EL (cell line): ENCODE measurements around the gene KRTAP19-6.
"Not testable (repeated sequence)": the region's sequence is repeated elsewhere in the genome, so short reads cannot be mapped to it uniquely, and the experiment has no call there.

Experiments
- DNase-seq: peaks from one replicate; pipeline ENCODE4 v3.0.0-alpha.2; 2016

The KRTAP19-6 gene, protein sequence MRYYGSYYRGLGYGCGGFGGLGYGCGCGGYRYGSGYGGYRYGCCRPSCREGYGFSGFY

GRCh38 chr21:30541764-30542163 lies at the start of gene KRTAP19-6:
KRTAP19-6 (minus strand) TSS chr21:30541864; CDS start chr21:30541833, 31 bp downstream.
- DNase-seq: no peak

DNA sequence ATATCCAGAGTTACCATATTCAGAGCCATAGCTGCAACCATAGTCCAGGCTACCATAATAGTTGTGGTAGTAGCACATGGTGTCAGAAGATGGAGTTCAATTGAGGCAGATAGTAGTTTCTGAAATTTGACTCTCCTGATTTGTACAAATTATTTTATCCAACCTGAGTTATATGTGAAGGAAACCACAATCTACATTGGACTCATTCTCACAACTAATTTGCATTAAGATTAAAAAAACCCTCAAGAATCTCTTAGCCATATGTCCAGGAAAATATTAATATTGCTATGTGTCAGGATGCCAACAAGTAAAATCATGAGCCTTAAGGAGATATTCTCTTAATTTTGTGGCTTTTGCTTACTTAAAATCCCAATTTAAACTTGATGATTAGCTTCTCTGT lies 48.6 kb upstream of the KRTAP19-6 start, which contains the start of gene KRTAP22-2:
Gene KRTAP22-2 (minus strand): TSS at position 101 of the 400 bp plus-strand sequence.
- DNase-seq: no peak

- no peak for DNase-seq
Observed at GRCh38 chr21:30582870-30583269, 41.2 kb upstream of the KRTAP19-6 start.

GRCh38 chr21:30580132-30580531 lies 38.5 kb upstream of the KRTAP19-6 start:
- no peak for DNase-seq

- DNase-seq: no peak
Observed at GRCh38 chr21:30579346-30579745, 37.7 kb upstream of the KRTAP19-6 start.

DNA sequence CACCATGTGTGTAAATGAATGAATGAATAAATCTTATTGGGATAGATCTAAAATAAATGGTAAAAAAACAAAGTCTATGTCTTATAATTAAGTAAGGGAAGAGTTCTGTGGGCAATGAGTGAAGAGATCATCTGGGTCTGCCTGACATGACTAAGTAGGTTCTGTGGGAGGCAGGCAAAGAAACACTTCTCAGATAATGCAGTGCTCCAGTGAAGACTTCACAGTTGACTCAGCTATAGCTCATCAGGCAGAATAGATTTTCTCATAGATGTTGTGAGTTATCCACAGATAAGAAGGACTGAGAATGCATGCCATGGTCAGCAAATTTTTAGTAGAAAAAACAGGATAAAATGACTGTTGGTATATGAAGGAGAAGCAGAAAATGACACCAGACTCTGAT lies 36.1 kb upstream of the KRTAP19-6 start:
- no peak for DNase-seq

- DNase-seq: no peak
Observed at GRCh38 chr21:30567617-30568016, 26.0 kb upstream of the KRTAP19-6 start.

GRCh38 chr21:30563630-30564029 lies 22.0 kb upstream of the KRTAP19-6 start:
- DNase-seq: no peak

GRCh38 chr21:30563072-30563471 lies 21.4 kb upstream of the KRTAP19-6 start:
- no peak for DNase-seq

DNA sequence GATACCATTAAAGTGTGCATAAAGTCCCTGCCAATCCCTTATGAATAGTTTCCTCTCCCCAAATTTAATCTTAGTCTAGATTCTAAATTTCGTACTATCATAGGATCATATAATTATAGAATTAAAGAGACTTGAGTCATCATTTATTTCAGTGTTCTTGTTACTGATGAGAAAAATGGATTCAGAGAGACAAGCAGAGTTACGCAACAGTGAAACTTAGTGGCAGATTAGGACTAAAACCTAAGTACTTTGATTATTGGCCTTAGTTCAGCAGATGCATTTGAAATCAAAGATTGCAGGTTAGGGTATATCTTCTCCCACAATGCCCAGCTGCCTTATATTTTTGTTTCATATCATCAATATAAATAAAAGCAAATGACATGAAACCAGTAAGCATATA lies 20.3 kb upstream of the KRTAP19-6 start:
- no peak for DNase-seq

DNA sequence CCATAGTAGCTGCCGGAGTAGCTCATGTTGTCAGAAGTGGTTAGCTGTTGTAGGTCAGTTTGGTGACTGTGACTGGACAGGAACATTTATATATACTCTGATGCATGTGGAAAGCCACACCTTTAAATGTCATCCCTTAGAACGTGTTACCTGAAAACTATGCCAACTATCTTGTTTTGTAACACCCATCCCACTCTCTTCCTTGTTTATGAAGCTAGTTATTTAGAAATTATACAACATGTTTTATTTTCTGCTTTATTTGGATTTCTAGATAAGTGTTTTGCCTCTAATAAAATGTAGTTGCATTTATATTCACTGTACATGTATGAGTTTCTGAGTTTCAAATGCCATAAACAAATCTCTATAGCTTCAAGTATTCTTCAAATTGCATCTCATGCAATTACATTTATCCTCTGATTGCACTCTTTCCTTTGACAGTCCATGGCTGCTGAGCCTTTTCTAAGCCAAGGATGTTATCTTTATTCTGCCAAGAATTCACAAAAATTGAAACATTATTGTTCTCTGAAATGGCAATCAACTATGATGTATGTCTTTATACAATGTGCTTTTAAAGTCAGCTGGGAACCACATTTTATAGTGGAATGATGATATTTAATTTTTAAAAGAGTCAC lies 19.7 kb upstream of the KRTAP19-6 start, which contains the start of gene KRTAP19-7:
Gene KRTAP19-7 (minus strand): TSS at position 51 of the 632 bp plus-strand sequence. CDS start 25 bp downstream, at position 26.
- DNase-seq: no peak

- no peak for DNase-seq
Observed at GRCh38 chr21:30555095-30555494, 13.4 kb upstream of the KRTAP19-6 start.

GRCh38 chr21:30552782-30553181 lies 11.1 kb upstream of the KRTAP19-6 start:
- no peak for DNase-seq

DNA sequence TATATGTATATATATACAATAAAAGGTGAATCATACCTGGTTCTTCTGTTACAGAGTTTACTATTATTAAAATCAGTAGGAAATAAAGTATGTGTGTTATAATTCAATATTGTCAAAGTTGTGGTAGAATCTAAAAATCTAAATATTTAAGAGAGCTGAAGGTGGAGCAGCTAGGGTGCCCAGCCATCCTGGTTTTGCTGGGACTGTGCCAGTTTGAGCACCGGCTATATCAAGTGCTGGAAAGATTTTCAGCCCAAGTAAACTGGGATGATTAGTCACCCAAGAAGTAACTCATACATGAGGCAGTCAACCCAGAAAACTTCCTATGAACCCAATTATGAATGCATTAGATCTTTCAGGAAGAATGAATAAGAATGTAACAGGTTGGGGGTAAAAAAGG lies 22.8 kb downstream of the KRTAP19-6 start:
- no peak for DNase-seq

DNA sequence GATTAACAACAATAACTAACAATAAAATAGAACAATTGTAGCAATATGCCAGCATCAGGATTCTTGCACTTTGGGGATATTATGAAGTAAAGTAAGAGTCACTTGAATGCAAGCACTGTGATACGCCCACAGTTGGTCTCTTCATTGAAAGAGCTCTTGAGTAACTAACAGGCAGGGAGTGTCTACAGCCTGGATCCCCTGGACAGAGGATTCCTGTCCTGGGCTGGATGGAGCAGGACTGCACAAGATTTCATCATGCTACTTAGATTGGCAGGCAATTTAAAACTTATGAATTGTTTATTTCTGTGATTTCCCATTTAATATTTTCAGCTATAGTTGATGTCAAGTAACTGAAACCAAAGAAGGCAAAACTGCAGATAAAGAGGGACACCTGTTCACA lies 26.0 kb downstream of the KRTAP19-6 start:
- no peak for DNase-seq

GRCh38 chr21:30505621-30506205 lies 36.0 kb downstream of the KRTAP19-6 start:
- not testable (repeated sequence) for DNase-seq

GRCh38 chr21:30502041-30502440 lies 39.6 kb downstream of the KRTAP19-6 start, which contains the start of gene KRTAP19-5:
KRTAP19-5 (minus strand) TSS chr21:30502141; CDS start chr21:30502090, 51 bp downstream.
- no peak for DNase-seq

DNA sequence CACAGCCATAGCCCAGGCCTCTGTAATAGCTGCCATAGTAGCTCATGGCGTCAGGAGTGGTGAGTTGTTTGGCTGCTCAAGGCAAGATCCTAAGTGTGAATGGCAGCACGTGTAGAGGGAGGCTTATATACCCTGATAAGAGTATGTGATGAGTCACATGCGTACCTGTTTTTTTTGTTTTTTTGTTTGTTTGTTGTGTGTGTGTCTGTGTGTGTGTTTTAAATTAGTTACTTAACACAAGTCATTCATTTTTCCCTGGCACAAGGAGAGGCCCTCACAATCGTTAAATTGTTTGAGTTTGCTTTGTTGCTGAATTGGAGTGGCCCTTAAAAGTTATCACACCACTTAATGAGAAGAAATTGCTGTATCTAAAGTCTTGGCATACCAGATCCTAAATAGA lies 44.6 kb downstream of the KRTAP19-6 start, which contains the start of gene KRTAP19-4:
Gene KRTAP19-4 (minus strand): TSS at position 101 of the 400 bp plus-strand sequence. CDS start 55 bp downstream, at position 46.
- DNase-seq: no peak

DNA sequence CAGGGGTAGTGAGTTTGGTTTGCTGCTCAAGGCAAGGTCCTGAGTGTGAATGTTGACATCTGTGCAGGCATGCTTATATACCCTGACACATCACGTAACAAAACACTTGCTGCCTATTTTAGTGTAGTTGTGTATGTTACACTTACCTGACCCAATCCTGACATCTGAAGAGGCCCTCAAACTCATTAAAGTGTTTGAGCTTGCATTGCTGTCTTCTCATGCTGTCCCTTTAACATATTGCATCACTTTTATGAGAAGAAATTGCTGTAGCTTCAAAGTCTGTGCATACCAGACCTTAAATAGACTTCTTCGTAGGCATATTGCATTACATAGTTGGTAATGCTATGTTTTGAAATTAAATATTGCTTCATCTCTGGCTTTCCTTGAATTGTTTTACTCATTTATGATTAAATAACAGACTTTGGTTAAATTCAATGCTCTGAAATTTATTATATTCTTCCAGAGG lies 49.7 kb downstream of the KRTAP19-6 start, which contains the start of gene KRTAP19-3:
Gene KRTAP19-3 (minus strand): TSS at position 51 of the 466 bp plus-strand sequence. CDS start 56 bp downstream, outside the sequence.
- DNase-seq: no peak
